Measurements from ENCODE around the gene SACS. TPM values are rescaled to one million over a fixed set of nuclear protein-coding genes. Genes with fewer than 3 reads are reported as not detected.
"Not testable (repeated sequence)": the region's sequence is repeated elsewhere in the genome, so short reads cannot be mapped to it uniquely, and the experiment has no call there.

SACS gene
- polyA plus RNA-seq, 3 donors = 11.2 to 12.6 (median 12.0) TPM

- DNase-seq (ENCODE audit: low read depth in 3 of 3, low spot score in 2 of 3) = no peak
Observed at GRCh38 chr13:23455401-23456185, 22.1 kb upstream of the SACS start.

GRCh38 chr13:23453132-23453531, 19.6 kb upstream of the SACS start:
- DNase-seq (ENCODE audit: low read depth in 3 of 3, low spot score in 2 of 3) = no peak

GRCh38 chr13:23450340-23451046, 17.0 kb upstream of the SACS start:
- DNase-seq (ENCODE audit: low read depth in 3 of 3, low spot score in 2 of 3) = no peak

GRCh38 chr13:23449398-23450162, 16.1 kb upstream of the SACS start:
- DNase-seq (ENCODE audit: low read depth in 3 of 3, low spot score in 2 of 3) = no peak

GRCh38 chr13:23447927-23448326, 14.4 kb upstream of the SACS start:
- DNase-seq (ENCODE audit: low read depth in 3 of 3, low spot score in 2 of 3) = no peak

GRCh38 chr13:23445794-23446193, 12.3 kb upstream of the SACS start:
- DNase-seq (ENCODE audit: low read depth in 3 of 3, low spot score in 2 of 3) = no peak

GRCh38 chr13:23443878-23444277, 10.4 kb upstream of the SACS start:
- DNase-seq (ENCODE audit: low read depth in 3 of 3, low spot score in 2 of 3) = no peak

GRCh38 chr13:23443110-23443509, 9.6 kb upstream of the SACS start:
- DNase-seq (ENCODE audit: low read depth in 3 of 3, low spot score in 2 of 3) = no peak

- DNase-seq (ENCODE audit: low read depth in 3 of 3, low spot score in 2 of 3) = no peak
Observed at GRCh38 chr13:23440821-23441618, 7.5 kb upstream of the SACS start.

- DNase-seq (ENCODE audit: low read depth in 3 of 3, low spot score in 2 of 3) = not testable (repeated sequence)
Observed at GRCh38 chr13:23440324-23440723, 6.8 kb upstream of the SACS start.

GRCh38 chr13:23437916-23438315, 4.4 kb upstream of the SACS start:
- no peak for DNase-seq (ENCODE audit: low read depth in 3 of 3, low spot score in 2 of 3)

GRCh38 chr13:23436680-23437079, 3.2 kb upstream of the SACS start:
- DNase-seq (ENCODE audit: low read depth in 3 of 3, low spot score in 2 of 3) = no peak

GRCh38 chr13:23434491-23434890, 989 bp upstream of the SACS start:
- no peak for DNase-seq (ENCODE audit: low read depth in 3 of 3, low spot score in 2 of 3)

- no peak for DNase-seq (ENCODE audit: low read depth in 3 of 3, low spot score in 2 of 3)
Observed at GRCh38 chr13:23432626-23433025, 876 bp downstream of the SACS start.

GRCh38 chr13:23430664-23431063, 2.8 kb downstream of the SACS start:
- DNase-seq (ENCODE audit: low read depth in 3 of 3, low spot score in 2 of 3) = no peak

GRCh38 chr13:23427881-23428528, 5.5 kb downstream of the SACS start:
- DNase-seq (ENCODE audit: low read depth in 3 of 3, low spot score in 2 of 3) = no peak

- DNase-seq (ENCODE audit: low read depth in 3 of 3, low spot score in 2 of 3) = no peak
Observed at GRCh38 chr13:23427342-23427843, 6.1 kb downstream of the SACS start.

GRCh38 chr13:23421596-23421995, 11.9 kb downstream of the SACS start:
- DNase-seq (ENCODE audit: low read depth in 3 of 3, low spot score in 2 of 3) = no peak

GRCh38 chr13:23418776-23419683, 14.5 kb downstream of the SACS start:
- DNase-seq (ENCODE audit: low read depth in 3 of 3, low spot score in 2 of 3) = no peak
